Left kidney (tissue), 8 donors: ENCODE results near the gene NDUFS4. TPM values are rescaled to one million over a fixed set of nuclear protein-coding genes. Genes with fewer than 3 reads are reported as not detected.
A peak's percentile ranks its signal among the peaks of the same experiment; 100 is the strongest.
"Not testable (repeated sequence)": the region's sequence is repeated elsewhere in the genome, so short reads cannot be mapped to it uniquely, and the experiment has no call there.

Experiments
- DNase-seq: peaks from one replicate; pipeline ENCODE4 v3.0.0-alpha.2; 2013
- long read RNA-seq, 8 donors: transcript quantifications; one replicate each; lab custom pipeline, GENCODE V29; 2026
- polyA plus RNA-seq: library from polyadenylated mRNA; unstranded; fragments of 120-200 nt; gene quantifications from one replicate; pipeline ENCODE4 v1.2.1, GENCODE V29; 2013; ENCODE audit not compliant: insufficient read length

NDUFS4 gene
- 123 TPM for polyA plus RNA-seq
- long read RNA-seq, donor 1, transcript NDUFS4-201 (5 exons, 675 nt) = major isoform, 103 of 132 reads
- long read RNA-seq, donor 1, partial matches to known transcripts = 22 of 132 reads
- long read RNA-seq, donor 1, other reads (novel, unspliced or antisense) = 0 of 132 reads
- long read RNA-seq, donor 2, transcript NDUFS4-201 (5 exons, 675 nt) = major isoform, 95 of 104 reads
- long read RNA-seq, donor 2, partial matches to known transcripts = 7 of 104 reads
- long read RNA-seq, donor 2, other reads (novel, unspliced or antisense) = 0 of 104 reads
- long read RNA-seq, donor 3, transcript NDUFS4-201 (5 exons, 675 nt) = major isoform, 102 of 114 reads
- long read RNA-seq, donor 3, partial matches to known transcripts = 6 of 114 reads
- long read RNA-seq, donor 3, other reads (novel, unspliced or antisense) = 0 of 114 reads
- long read RNA-seq, donor 4, transcript NDUFS4-201 (5 exons, 675 nt) = major isoform, 19 of 45 reads
- long read RNA-seq, donor 4, partial matches to known transcripts = 26 of 45 reads
- long read RNA-seq, donor 4, other reads (novel, unspliced or antisense) = 0 of 45 reads
- long read RNA-seq, donor 5, transcript NDUFS4-201 (5 exons, 675 nt) = major isoform, 250 of 289 reads
- long read RNA-seq, donor 5, partial matches to known transcripts = 33 of 289 reads
- long read RNA-seq, donor 5, other reads (novel, unspliced or antisense) = 0 of 289 reads
- long read RNA-seq, donor 6, transcript NDUFS4-201 (5 exons, 675 nt) = major isoform, 110 of 124 reads
- long read RNA-seq, donor 6, partial matches to known transcripts = 11 of 124 reads
- long read RNA-seq, donor 6, other reads (novel, unspliced or antisense) = 0 of 124 reads
- long read RNA-seq, donor 7, transcript NDUFS4-201 (5 exons, 675 nt) = major isoform, 194 of 250 reads
- long read RNA-seq, donor 7, partial matches to known transcripts = 51 of 250 reads
- long read RNA-seq, donor 7, other reads (novel, unspliced or antisense) = 0 of 250 reads
- long read RNA-seq, donor 8, transcript NDUFS4-201 (5 exons, 675 nt) = major isoform, 56 of 63 reads
- long read RNA-seq, donor 8, partial matches to known transcripts = 5 of 63 reads
- long read RNA-seq, donor 8, other reads (novel, unspliced or antisense) = 0 of 63 reads

DNA sequence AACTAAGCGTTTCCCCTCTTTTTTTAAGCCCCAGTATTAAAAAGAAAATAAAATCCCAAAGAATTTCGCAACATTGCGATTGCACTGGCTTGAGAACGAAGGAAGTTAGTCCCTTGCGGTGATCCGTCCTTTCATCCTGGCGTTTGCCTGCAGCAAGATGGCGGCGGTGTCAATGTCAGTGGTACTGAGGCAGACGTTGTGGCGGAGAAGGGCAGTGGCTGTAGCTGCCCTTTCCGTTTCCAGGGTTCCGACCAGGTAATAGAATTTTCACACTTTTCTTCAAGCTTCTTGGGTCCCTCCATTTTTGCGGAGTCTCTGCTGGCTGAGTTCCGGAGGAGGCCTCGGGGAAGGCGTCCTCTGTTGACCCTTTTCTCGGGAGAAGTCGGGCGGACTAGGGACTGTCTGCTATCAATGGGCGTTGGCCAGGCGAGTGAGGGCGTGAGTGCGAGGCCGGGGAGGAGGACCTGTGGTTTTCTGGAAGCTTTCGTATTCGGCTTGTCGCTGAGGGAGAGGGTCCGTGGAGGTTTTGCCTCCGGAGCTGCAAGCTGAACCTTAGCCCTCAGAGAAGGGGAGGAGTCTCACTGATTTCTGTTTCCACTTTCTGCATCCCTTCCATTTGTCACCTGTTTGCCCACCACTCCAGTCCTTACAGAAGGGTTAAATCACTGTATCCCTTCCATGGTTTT lies at the start of gene NDUFS4:
Gene NDUFS4, plus strand, starts transcription at position 134 of the 686 bp plus-strand sequence. Its CDS starts 24 bp downstream, at position 158.
- DNase-seq = peak; percentile 90

DNA sequence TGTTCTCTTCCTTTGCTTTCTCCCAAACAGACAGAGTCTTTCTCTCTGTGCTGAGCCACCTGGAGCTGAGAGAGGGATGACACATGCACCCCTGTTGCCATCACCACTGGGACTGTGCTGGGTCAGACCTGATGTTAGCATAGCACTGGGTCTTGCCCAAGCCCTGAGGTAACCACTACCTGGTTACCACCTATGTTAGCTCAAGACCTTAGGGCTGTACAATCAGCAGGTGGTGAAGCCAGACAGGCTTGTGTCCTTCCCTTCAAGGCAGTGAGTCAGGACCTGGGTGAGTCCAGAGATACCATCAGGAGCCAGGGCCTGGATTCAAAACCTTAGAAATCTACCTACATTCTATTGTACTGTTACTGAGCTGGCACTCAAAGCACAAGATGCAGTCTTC lies 47.9 kb upstream of the NDUFS4 start:
- DNase-seq = no peak

DNA sequence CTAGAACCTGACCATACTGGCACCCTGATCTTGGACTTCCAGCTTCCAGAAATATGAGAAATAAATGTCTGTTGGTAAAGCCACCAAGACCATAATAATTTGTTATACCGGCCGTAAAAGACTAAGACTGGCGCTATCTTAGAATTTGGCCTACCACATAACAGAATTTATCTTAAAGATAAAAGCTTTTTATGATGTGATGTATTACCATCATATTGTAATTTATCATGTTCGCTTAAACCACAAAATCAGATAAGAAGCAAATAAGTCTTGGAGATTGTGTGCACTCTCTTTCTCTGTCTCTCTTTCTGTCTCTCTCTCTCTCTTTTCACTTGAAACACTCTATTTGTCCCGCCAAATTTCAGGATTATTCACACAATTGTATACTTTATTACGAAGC lies 44.5 kb upstream of the NDUFS4 start:
- no peak for DNase-seq

DNA sequence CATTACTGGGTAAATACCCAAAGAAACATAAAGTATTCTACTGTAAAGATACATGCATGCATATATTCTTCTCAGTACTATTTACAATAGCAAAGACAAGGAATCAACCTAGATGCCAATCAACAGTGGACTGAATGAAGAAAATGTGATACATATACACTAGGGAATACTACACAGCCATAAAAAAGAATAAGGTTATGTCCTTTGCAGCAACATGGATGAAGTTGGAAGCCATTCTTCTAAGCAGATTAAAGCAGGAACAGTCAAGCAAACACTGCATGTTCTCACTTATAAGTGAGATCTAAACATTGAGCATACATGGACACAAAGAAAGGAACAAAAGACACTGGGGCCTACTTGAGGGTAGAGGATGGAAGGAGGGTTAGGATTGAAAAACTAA lies 39.6 kb upstream of the NDUFS4 start:
- DNase-seq = no peak

DNA sequence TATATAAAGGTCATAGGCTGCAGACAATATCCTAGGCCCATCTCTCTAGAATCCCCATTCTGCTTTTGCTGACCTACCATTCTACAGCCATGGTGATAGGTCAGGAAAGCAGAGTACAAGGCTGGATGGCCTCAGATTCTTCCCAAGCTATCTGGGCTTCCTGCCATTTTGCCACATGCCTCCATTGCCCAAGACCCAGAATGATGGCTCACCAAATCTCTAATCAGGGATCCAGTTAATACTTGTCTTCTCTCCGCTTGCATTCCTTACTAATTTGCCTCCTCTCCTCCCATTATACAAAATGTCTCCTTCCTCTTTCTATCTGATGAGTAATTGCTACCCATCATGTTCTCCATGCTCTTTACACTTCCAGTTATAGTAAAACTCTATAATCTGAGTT lies 22.7 kb upstream of the NDUFS4 start:
- DNase-seq = no peak

- DNase-seq = not testable (repeated sequence)
Observed at GRCh38 chr5:53540739-53541138, 19.7 kb upstream of the NDUFS4 start.

- DNase-seq = no peak
Observed at GRCh38 chr5:53541859-53542258, 18.6 kb upstream of the NDUFS4 start.

DNA sequence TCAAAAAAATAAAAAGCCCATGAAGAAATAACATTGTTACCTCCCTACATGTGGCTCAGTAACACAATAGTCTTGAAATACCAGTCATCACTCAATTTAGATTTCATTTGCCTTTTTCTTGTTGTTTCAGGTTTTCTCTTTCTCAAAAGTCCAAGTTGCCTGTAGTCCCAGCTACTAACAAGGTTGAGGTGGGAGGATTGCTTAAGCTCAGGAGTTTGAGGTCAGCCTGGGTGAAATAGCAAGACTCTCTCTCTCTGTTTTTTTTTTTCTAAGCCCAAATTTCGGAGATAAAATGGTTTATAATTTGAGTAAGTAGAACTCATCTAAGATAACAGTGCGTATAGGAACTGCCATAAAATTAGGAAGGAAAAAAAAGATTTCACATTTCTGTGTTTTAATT lies 17.5 kb upstream of the NDUFS4 start:
- DNase-seq = no peak

- DNase-seq = no peak
Observed at GRCh38 chr5:53543401-53543800, 17.0 kb upstream of the NDUFS4 start.

GRCh38 chr5:53545744-53546143 lies 14.7 kb upstream of the NDUFS4 start:
- DNase-seq = no peak

DNA sequence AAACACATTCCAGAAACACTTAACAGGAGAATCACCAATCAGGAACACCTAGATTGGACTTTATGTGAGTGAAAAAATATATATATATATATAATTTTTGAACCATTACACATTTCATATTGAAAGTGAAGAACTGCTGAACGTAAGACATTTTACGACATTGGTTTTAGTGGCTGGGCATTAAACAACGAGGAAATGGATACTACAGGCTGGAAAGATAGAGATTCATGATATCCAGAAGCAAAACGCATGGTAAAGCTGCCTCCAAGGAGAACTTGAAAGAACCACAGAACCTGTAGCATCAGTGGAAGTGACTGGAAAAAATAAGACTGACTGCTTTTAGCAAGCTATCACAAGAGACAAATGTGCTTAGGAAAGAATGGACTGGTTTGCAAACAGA lies 13.2 kb upstream of the NDUFS4 start:
- DNase-seq = no peak

- not testable (repeated sequence) for DNase-seq
Observed at GRCh38 chr5:53548501-53548900, 11.9 kb upstream of the NDUFS4 start.

DNA sequence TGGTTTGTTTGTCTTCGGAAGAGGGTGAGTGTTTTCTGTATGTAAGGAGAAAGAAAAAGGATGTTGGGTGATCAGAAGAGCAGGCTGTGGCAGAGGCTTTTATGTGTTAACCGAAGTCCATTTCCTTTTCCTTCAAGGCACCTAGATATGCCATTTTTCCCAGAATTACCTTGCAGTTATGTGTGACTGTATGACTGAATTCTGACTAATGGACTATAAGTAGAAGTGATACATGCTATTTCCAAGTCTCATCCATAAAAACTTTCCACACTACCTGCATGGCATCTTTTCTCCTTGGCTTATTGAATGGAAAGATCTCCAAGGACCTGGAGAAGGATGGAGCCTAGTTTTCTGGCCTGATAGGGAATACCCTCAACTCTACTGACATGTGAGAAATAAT lies 10.6 kb upstream of the NDUFS4 start:
- DNase-seq = no peak

DNA sequence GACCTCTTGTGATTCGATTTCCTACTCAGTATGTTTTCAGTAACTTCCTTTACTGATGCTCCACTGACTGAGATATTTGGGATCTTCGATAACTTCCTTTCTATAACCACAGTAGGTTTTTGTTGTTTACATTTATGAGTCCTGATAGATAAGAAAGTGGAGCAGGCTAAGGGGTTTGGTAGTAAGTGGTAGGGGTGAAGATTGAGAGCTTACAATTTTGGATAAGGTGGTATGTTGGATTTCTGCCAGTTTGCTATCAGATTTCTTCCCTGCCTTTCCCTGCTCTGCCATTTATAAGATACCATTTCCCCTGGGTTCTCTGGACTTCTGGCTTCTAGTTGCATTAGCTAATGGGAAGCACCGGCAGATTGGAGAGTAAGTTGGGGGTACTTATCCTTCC lies 7.9 kb upstream of the NDUFS4 start:
- DNase-seq = no peak

- DNase-seq = no peak
Observed at GRCh38 chr5:53554444-53554843, 6.0 kb upstream of the NDUFS4 start.

- DNase-seq = no peak
Observed at GRCh38 chr5:53555160-53555559, 5.3 kb upstream of the NDUFS4 start.

DNA sequence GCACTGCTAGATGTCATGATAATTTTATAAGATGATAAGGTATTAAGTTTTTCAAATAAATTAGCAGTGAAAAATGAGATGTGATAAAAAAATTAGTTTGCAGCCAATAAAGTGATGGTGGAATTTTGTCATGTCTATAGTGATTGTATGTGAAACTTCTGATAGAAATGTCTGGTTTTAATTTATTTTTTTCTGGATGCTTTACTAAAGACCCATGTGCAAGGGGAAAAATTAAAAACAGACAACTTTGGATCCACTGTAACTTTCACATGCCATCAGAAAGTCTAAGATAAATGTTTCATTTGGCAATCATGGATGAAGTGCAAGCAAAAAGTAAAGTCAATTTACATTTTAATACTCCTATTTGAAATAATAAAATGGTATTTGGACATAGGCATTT lies 4.4 kb upstream of the NDUFS4 start:
- DNase-seq = no peak

GRCh38 chr5:53557386-53557785 lies 3.1 kb upstream of the NDUFS4 start:
- no peak for DNase-seq

DNA sequence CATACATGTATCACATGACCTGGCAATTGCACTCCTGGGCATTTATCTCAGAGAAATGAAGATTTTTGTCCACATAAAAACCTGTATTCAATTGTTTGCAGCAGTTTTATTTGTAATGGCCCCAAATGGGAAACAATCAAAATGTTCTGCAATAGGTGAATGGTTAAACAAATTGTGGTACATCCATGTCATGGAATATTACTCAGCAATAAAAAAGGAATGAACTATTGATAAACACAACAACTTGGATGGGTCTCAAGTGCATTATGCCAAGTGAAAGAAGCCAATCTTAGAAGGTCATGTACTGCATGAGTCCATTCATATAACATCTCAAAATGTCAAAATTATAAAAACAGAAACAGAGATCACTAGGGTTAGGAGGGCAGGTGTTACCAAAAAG lies 1.5 kb upstream of the NDUFS4 start:
- DNase-seq = no peak

DNA sequence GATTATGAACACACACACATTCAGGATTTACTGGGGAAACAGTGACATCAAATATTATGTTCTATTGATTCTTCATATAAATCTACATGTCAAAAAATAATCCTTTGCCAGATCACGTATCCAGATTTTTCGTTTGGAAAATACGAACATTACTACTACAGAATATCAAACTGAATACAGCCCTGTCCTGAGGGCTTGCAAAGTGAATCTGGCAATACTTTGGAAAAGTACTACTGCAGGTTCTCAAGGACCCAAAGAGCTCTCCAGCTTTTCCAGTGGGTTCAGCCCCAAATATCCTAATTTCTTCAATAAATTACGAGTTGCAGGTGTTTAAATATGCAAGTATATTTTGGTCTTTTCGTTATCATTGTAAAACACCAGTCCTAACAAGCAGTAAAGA lies 411 bp upstream of the NDUFS4 start:
- DNase-seq = no peak

DNA sequence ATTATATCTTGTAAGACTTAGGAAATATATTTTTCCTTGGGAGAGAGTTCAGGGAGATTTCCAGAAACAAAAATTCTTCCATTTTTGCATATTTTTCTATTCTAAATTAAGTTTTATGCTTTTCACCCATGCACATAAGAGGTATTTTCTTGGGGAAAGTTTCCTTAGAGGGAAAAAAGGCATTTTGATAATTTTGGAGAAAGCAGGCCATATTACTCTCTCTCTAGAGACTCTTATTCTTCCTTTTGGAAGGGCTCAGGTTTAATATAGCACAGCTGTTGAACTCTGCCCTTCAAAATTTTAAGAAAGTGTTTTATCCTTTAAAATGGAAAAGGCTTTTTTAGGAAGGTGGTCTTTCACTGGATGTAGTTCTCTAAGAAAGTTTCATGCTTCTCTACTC lies 8.0 kb downstream of the NDUFS4 start:
- no peak for DNase-seq

- DNase-seq = peak; percentile 22
Observed at GRCh38 chr5:53568871-53569270, 8.4 kb downstream of the NDUFS4 start.
